ENCODE measurements around the gene SPIRE2. TPM values are rescaled to one million over a fixed set of nuclear protein-coding genes. Genes with fewer than 3 reads are reported as not detected.
"Not testable (repeated sequence)": the region's sequence is repeated elsewhere in the genome, so short reads cannot be mapped to it uniquely, and the experiment has no call there.

SPIRE2 gene
- total and polyA plus RNA-seq, 2 experiments from 2014 or later, result 18.4 to 21.7 TPM

DNA sequence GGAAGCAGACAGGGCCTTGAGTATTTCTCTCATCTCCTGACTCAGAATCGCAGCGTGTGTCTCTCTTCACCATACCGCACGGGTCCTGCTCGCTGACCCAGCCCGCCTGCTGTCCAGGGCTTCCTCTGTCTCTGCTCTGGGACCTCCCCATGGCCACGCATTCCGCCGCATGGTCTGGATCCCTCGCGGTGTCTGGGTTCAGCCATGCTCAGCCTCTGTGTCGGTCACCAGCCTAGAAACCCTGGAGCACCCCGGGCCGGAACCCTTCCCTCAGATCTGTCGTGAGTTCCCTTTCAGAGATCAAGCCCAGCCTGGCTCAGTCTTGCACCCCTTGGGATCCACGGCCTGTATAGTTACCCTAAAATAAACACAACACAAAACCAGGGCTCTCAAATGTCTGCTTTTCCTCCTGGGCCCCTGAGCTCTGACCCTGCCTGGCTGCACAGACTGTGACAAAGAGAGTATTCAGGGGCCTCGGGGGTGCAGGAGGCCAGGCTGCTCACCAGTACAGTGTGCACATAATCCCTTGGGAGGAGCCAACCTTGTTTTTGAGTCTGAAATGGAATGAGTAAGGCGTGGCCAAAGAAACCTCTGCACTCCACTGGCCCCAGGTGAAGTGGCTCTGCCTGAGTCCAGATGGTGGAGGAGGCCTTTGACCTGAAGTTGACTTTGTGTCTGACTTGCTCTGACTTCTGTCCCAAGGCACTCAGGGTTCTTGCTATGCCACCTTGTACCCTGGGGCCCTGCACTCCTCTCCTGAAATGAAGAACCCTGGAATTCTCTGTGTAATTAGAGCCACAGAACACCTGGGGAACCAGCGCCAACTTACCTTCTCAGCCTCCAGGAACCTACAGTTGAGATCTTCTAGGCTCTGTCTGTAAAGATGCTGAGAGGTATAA is 5.8 kb upstream of the SPIRE2 start:
- DNase-seq (ENCODE audit: low spot score), result peak; percentile 77
- Histone ChIP-seq H3K27me3 (no peaks in the 10 kb centered on the region), H3K27ac (peak overlapping the region; percentile 96), H3K4me2 (peak overlapping the region; percentile 67), H3K4me1 (ENCODE audit: insufficient read depth) (peaks cover 30% of the 10 kb centered on the region), H3K9me2 (replicated peaks; ENCODE audit: insufficient read depth) (no peaks in the 10 kb centered on the region), H3K79me2 (peaks cover 11% of the 10 kb centered on the region), H3K9me3 (ENCODE audit: low read depth) (no peaks in the 10 kb centered on the region), H4K20me1 (ENCODE audit: insufficient read depth, poor library complexity, severe bottlenecking) (no peaks in the 10 kb centered on the region), H3K4me3 (no peak overlapping the region), H2AFZ (no peak overlapping the region), H3K36me3 (replicated peaks; ENCODE audit: insufficient read depth, low read depth) (no peaks in the 10 kb centered on the region)
- TF ChIP-seq EZH2 (IDR thresholded peaks at IDR 0.05; ENCODE audit: borderline replicate concordance) (no peak), EZH2phosphoT487 (IDR thresholded peaks at IDR 0.05; ENCODE audit: low read depth, severe bottlenecking, unreplicated experiment) (no peak)
- TF ChIP-seq, protein P1, sequence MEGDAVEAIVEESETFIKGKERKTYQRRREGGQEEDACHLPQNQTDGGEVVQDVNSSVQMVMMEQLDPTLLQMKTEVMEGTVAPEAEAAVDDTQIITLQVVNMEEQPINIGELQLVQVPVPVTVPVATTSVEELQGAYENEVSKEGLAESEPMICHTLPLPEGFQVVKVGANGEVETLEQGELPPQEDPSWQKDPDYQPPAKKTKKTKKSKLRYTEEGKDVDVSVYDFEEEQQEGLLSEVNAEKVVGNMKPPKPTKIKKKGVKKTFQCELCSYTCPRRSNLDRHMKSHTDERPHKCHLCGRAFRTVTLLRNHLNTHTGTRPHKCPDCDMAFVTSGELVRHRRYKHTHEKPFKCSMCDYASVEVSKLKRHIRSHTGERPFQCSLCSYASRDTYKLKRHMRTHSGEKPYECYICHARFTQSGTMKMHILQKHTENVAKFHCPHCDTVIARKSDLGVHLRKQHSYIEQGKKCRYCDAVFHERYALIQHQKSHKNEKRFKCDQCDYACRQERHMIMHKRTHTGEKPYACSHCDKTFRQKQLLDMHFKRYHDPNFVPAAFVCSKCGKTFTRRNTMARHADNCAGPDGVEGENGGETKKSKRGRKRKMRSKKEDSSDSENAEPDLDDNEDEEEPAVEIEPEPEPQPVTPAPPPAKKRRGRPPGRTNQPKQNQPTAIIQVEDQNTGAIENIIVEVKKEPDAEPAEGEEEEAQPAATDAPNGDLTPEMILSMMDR (IDR thresholded peaks at IDR 0.05; ENCODE audit: poor library complexity), result no peak
- 79% methylated on average over 19 of the region's 19 CpGs for WGBS (ENCODE audit: low lambda C conversion rate, missing lambda C conversion rate)

DNA sequence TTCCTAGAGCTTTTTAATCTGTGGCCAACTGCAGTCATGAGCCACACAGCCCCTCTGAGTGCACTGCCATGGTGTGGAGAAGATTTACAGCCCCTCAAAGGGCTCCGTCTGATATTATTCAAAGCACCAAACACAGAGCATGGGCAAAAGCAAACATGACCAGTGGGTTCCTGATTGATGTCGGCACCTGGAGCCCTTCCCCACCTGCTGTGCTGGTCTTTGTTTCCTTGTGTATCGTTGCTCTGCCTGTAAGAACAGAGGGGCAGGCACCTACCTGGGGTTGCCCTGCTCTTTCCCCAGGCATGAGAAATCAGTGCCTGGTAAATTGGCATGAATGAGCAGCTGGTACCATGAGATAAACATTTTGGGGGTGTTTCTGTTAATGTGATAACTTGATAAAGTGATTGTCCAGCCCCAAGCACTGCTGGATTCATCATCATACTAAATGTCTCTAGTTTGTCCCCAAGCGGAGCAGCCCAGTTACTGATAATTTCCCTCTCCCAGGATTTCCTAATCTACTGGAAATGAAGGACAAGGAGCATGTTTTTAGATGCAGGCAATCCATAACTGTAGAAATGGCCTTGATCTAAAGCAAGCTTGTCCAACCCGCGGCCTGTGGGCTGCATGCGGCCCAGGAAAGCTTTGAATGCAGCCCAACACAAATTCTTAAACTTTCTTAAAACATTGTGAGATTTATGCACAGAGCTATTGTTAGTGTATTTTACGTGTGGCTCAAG is 5.0 kb upstream of the SPIRE2 start:
- Histone ChIP-seq H3K79me2 (peaks cover 4% of the 10 kb centered on the region), H3K4me3 (no peak overlapping the region), H4K20me1 (ENCODE audit: insufficient read depth, poor library complexity, severe bottlenecking) (no peaks in the 10 kb centered on the region), H3K9me2 (replicated peaks; ENCODE audit: insufficient read depth) (no peaks in the 10 kb centered on the region), H3K36me3 (replicated peaks; ENCODE audit: insufficient read depth, low read depth) (no peaks in the 10 kb centered on the region), H3K27ac (peak overlapping the region; percentile 96), H3K4me1 (ENCODE audit: insufficient read depth) (peaks cover 31% of the 10 kb centered on the region), H2AFZ (no peak overlapping the region), H3K4me2 (no peak overlapping the region), H3K27me3 (no peaks in the 10 kb centered on the region), H3K9me3 (ENCODE audit: low read depth) (no peaks in the 10 kb centered on the region)
- TF ChIP-seq, protein P1 (IDR thresholded peaks at IDR 0.05; ENCODE audit: poor library complexity), result no peak
- no peak for TF ChIP-seq EZH2 (IDR thresholded peaks at IDR 0.05; ENCODE audit: borderline replicate concordance)
- TF ChIP-seq EZH2phosphoT487 (IDR thresholded peaks at IDR 0.05; ENCODE audit: low read depth, severe bottlenecking, unreplicated experiment), result no peak
- 76% methylated on average over 8 of the region's 8 CpGs for WGBS (ENCODE audit: low lambda C conversion rate, missing lambda C conversion rate)
- DNase-seq (ENCODE audit: low spot score), result no peak

DNA sequence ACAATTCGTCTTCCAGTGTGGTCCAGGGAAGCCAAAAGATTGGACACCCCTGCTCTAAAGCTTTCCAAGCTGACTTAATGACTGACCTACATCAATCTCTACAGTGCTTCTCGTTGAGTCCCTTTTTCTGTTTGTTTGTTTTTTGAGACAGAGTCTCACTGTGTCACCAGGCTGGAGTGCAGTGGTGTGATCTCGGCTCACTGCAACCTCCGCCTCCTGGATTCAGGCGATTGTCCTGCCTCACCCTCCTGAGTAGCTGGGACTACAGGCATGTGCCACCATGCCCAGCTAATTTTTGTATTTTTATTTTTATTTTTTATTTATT is 4.5 kb upstream of the SPIRE2 start:
- H3K27me3 ChIP-seq; DNase-seq (ENCODE audit: low spot score); H3K79me2 ChIP-seq; H3K36me3 ChIP-seq (replicated peaks; ENCODE audit: insufficient read depth, low read depth); H2AFZ ChIP-seq; H3K4me2 ChIP-seq; H3K4me3 ChIP-seq; H3K9me2 ChIP-seq (replicated peaks; ENCODE audit: insufficient read depth); H4K20me1 ChIP-seq (ENCODE audit: insufficient read depth, poor library complexity, severe bottlenecking); H3K9me3 ChIP-seq (ENCODE audit: low read depth): not testable (repeated sequence)
- Histone ChIP-seq H3K4me1 (ENCODE audit: insufficient read depth) (peaks cover 28% of the 10 kb centered on the region), H3K27ac (peak overlapping the region; percentile 96)
- WGBS (ENCODE audit: low lambda C conversion rate, missing lambda C conversion rate), result 87% methylated on average over 5 of the region's 5 CpGs

Measured in hepatocyte (in vitro differentiated cells).